Osteocyte (in vitro differentiated cells): ENCODE results near the gene ZSWIM4. TPM values are rescaled to one million over a fixed set of nuclear protein-coding genes. Genes with fewer than 3 reads are reported as not detected.
A peak's percentile ranks its signal among the peaks of the same experiment; 100 is the strongest.

ENCODE experiments used
- DNase-seq: peaks from one replicate; pipeline ENCODE4 v3.0.0; 2021; ENCODE audit warnings: mixed read lengths; ENCODE audit not compliant: unreplicated experiment; ENCODE audit errors: extremely low spot score
- H3K27ac Mint-ChIP-seq: one replicate; pipeline ENCODE4 v1.8.0; 2021; ENCODE audit warnings: mild to moderate bottlenecking, mixed read lengths; ENCODE audit not compliant: unreplicated experiment
- H3K27me3 Mint-ChIP-seq: one replicate; pipeline ENCODE4 v1.8.0; 2021; ENCODE audit warnings: mixed read lengths; ENCODE audit not compliant: unreplicated experiment
- H3K36me3 Mint-ChIP-seq: one replicate; pipeline ENCODE4 v1.8.0; 2021; ENCODE audit warnings: mixed read lengths; ENCODE audit not compliant: unreplicated experiment
- H3K4me1 Mint-ChIP-seq: one replicate; pipeline ENCODE4 v1.8.0; 2021; ENCODE audit warnings: mixed read lengths; ENCODE audit not compliant: unreplicated experiment
- H3K4me3 Mint-ChIP-seq: one replicate; pipeline ENCODE4 v1.8.0; 2021; ENCODE audit warnings: mild to moderate bottlenecking, moderate library complexity, mixed read lengths; ENCODE audit not compliant: unreplicated experiment
- H3K9me3 Mint-ChIP-seq: one replicate; pipeline ENCODE4 v1.8.0; 2021; ENCODE audit warnings: mixed read lengths; ENCODE audit not compliant: unreplicated experiment
- CTCF ChIP-seq: fragments of 200-600 bp; sonication (generic); IDR thresholded peaks from 2 replicates; pipeline ENCODE4 v1.5.0; 2021; ENCODE audit warnings: antibody characterized with exemption, mild to moderate bottlenecking, moderate library complexity
- total RNA-seq: library from RNA; stranded (reverse); gene quantifications from 2 replicates; pipeline ENCODE4 v1.2.1, GENCODE V29; 2021

The ZSWIM4 gene
- total RNA-seq, 1 donor from 2014 or later = 15.1 TPM

DNA sequence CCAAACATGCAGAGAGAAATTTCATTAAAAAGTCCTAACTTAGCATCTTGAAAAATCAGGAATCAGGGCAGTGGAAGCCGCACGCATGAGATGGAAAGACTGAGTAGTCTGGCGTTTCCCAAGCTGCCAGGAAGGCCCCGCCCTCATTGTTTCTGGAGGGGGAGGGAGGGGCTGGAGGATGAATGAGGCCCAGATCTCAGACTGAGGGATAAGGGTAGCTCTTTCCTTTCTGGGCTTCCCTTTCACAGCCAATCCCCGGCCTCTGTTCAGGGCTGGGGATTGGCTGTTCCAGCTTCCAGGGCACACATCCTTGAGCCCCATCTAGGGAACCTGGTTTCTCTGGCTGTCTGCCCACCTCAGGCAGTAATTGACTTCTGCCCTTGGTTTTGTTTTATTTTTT, 13.7 kb upstream of the ZSWIM4 start:
- H3K9me3 Mint-ChIP-seq = no peaks in the 10 kb centered on the region
- peaks cover 15% of the 10 kb centered on the region for H3K36me3 Mint-ChIP-seq
- no peak for DNase-seq
- no peaks in the 10 kb centered on the region for H3K27me3 Mint-ChIP-seq
- no peak overlapping the region for H3K4me3 Mint-ChIP-seq
- H3K27ac Mint-ChIP-seq = peak overlapping the region; percentile 85
- peaks cover 37% of the 10 kb centered on the region for H3K4me1 Mint-ChIP-seq
- TF ChIP-seq CTCF = no peak

DNA sequence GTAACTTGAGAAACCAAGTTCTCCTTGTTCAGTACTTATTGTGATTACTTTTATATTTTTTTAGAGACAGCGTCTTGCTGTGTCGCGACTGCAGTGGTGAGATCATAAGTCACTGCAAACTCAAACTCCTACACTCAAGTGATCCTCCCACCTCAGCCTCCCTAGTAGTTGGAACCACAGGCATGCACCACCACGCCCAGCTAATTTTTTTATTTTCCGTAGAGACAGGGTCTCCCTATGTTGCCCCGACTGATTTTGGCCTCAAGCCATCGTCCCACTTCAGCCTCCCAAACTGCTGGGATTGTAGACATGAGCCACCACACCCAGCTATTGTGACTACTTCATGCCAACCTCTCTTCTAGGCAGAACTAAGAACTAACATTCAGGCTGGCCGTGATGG, 12.7 kb upstream of the ZSWIM4 start:
- H3K27me3 Mint-ChIP-seq = no peaks in the 10 kb centered on the region

GRCh38 chr19:13783565-13784500, 11.4 kb upstream of the ZSWIM4 start:
- H3K27me3 Mint-ChIP-seq = no peaks in the 10 kb centered on the region
- H3K27ac Mint-ChIP-seq = no peak overlapping the region
- TF ChIP-seq CTCF = no peak
- H3K9me3 Mint-ChIP-seq = no peaks in the 10 kb centered on the region
- H3K4me1 Mint-ChIP-seq = peaks cover 47% of the 10 kb centered on the region
- H3K36me3 Mint-ChIP-seq = peaks cover 5% of the 10 kb centered on the region
- H3K4me3 Mint-ChIP-seq = no peak overlapping the region
- no peak for DNase-seq

More for the DNA sequence above, 12.7 kb upstream of the ZSWIM4 start:
- no peak for TF ChIP-seq CTCF
- Mint-ChIP-seq H3K9me3 (no peaks in the 10 kb centered on the region), H3K4me3 (no peak overlapping the region), H3K4me1 (peaks cover 39% of the 10 kb centered on the region), H3K36me3 (peaks cover 13% of the 10 kb centered on the region), H3K27ac (peak overlapping the region; percentile 89)
- DNase-seq = no peak

GRCh38 chr19:13784731-13785452, 10.4 kb upstream of the ZSWIM4 start:
- H3K9me3 Mint-ChIP-seq = no peaks in the 10 kb centered on the region
- no peaks in the 10 kb centered on the region for H3K27me3 Mint-ChIP-seq
- peak; percentile 89 for DNase-seq
- peaks cover 50% of the 10 kb centered on the region for H3K4me1 Mint-ChIP-seq
- H3K4me3 Mint-ChIP-seq = no peak overlapping the region
- H3K27ac Mint-ChIP-seq = peak overlapping the region; percentile 68
- no peaks in the 10 kb centered on the region for H3K36me3 Mint-ChIP-seq
- TF ChIP-seq CTCF = peak; percentile 79

GRCh38 chr19:13788991-13789390, 6.3 kb upstream of the ZSWIM4 start:
- DNase-seq = no peak
- Mint-ChIP-seq H3K27ac (peak overlapping the region; percentile 80), H3K36me3 (no peaks in the 10 kb centered on the region), H3K9me3 (no peaks in the 10 kb centered on the region), H3K27me3 (no peaks in the 10 kb centered on the region), H3K4me1 (peaks cover 30% of the 10 kb centered on the region), H3K4me3 (no peak overlapping the region)
- TF ChIP-seq CTCF = no peak
